Epithelial cell of prostate (primary cell): ENCODE data around the gene GMPPA.

Source experiments
- DNase-seq: peaks from one replicate; pipeline ENCODE4 v3.0.0-alpha.2; 2011; ENCODE audit warnings: low read depth, low spot score
- H3K27ac ChIP-seq: fragments of 450-650 bp; 2 replicates; pipeline ENCODE4 v1.5.1; 2017; ENCODE audit warnings: mild to moderate bottlenecking

The GMPPA gene

GRCh38 chr2:219533930-219534661, 35.4 kb downstream of the GMPPA start:
- DNase-seq, result peak; percentile 45
- H3K27ac ChIP-seq, result no peak overlapping the region

- H3K27ac ChIP-seq, result no peak overlapping the region
- DNase-seq, result no peak
Measured at GRCh38 chr2:219536425-219536824, 37.7 kb downstream of the GMPPA start.

GRCh38 chr2:219536967-219537366, 38.3 kb downstream of the GMPPA start:
- no peak for DNase-seq
- H3K27ac ChIP-seq, result no peak overlapping the region

GRCh38 chr2:219537657-219538488, 39.2 kb downstream of the GMPPA start:
- H3K27ac ChIP-seq, result peak overlapping the region; percentile 29
- no peak for DNase-seq

GRCh38 chr2:219538504-219538951, 39.8 kb downstream of the GMPPA start:
- H3K27ac ChIP-seq, result peak overlapping the region; percentile 29
- DNase-seq, result no peak

- peak overlapping the region; percentile 29 for H3K27ac ChIP-seq
- DNase-seq, result no peak
Measured at GRCh38 chr2:219538956-219539788, 40.5 kb downstream of the GMPPA start.

GRCh38 chr2:219539926-219540678, 41.4 kb downstream of the GMPPA start:
- DNase-seq, result no peak
- no peak overlapping the region for H3K27ac ChIP-seq

GRCh38 chr2:219540784-219541504, 42.3 kb downstream of the GMPPA start:
- H3K27ac ChIP-seq, result no peak overlapping the region
- DNase-seq, result no peak

GRCh38 chr2:219541611-219542180, 43.0 kb downstream of the GMPPA start:
- DNase-seq, result peak; percentile 48
- H3K27ac ChIP-seq, result peak overlapping the region; percentile 94

GRCh38 chr2:219542931-219543595, 44.4 kb downstream of the GMPPA start:
- DNase-seq, result no peak
- H3K27ac ChIP-seq, result peak overlapping the region; percentile 94

- H3K27ac ChIP-seq, result peak within 1 kb of the TSS; percentile 94
- DNase-seq, result peak; percentile 90
Measured at GRCh38 chr2:219543596-219544358, 45.1 kb downstream of the GMPPA start, which contains the start of the genes CHPF and TMEM198. TSS of gene CHPF (minus strand) at chr2:219543809. CDS start at chr2:219543538, 271 bp downstream. TSS of gene TMEM198 (plus strand) at chr2:219544028. CDS start at chr2:219544728, 700 bp downstream.

GRCh38 chr2:219544567-219544966, 45.9 kb downstream of the GMPPA start:
- no peak for DNase-seq
- no peak overlapping the region for H3K27ac ChIP-seq

- DNase-seq, result no peak
- H3K27ac ChIP-seq, result no peak overlapping the region
Measured at GRCh38 chr2:219545295-219545942, 46.7 kb downstream of the GMPPA start.

- H3K27ac ChIP-seq, result no peak overlapping the region
- DNase-seq, result no peak
Measured at GRCh38 chr2:219545943-219546352, 47.3 kb downstream of the GMPPA start.

GRCh38 chr2:219547621-219548020, 48.9 kb downstream of the GMPPA start:
- DNase-seq, result no peak
- H3K27ac ChIP-seq, result no peak overlapping the region

GRCh38 chr2:219548990-219549389, 50.3 kb downstream of the GMPPA start:
- H3K27ac ChIP-seq, result no peak overlapping the region
- DNase-seq, result no peak

GRCh38 chr2:219549619-219550018, 50.9 kb downstream of the GMPPA start:
- H3K27ac ChIP-seq, result no peak overlapping the region
- DNase-seq, result no peak
